WTC11 (cell line): ENCODE measurements around the gene KCNJ4.

Source experiments
- CTCF ChIP-seq: fragments of 200-600 bp; IDR thresholded peaks from 2 replicates; pipeline ENCODE4 v1.8.0; 2022; ENCODE audit warnings: antibody characterized with exemption
- E2F4 ChIP-seq: sonication (generic); formaldehyde crosslinking; IDR thresholded peaks from 2 replicates; pipeline ENCODE4 v1.8.1; 2022; ENCODE audit warnings: low read depth, mild to moderate bottlenecking, moderate library complexity, missing genetic modification reagents, borderline replicate concordance
- NFYB ChIP-seq: sonication (generic); formaldehyde crosslinking; conservative IDR thresholded peaks from 2 replicates; pipeline ENCODE4 v1.8.0; 2022; ENCODE audit warnings: low read depth, missing genetic modification reagents
- ZSCAN18 ChIP-seq: fragments of 250-450 bp; sonication (Bioruptor Pico); IDR thresholded peaks from 2 replicates; pipeline ENCODE4 v2.1.2; 2022; ENCODE audit warnings: mild to moderate bottlenecking, moderate library complexity

GRCh38 chr22:38451404-38451803, 3.6 kb downstream of the KCNJ4 start:
- TF ChIP-seq NFYB (no peak), CTCF (no peak), ZSCAN18 (CRISPR knock-in tag) (no peak), E2F4 (CRISPR knock-in tag) (no peak)
